ENCODE measurements around the gene CFAP68.

DNA sequence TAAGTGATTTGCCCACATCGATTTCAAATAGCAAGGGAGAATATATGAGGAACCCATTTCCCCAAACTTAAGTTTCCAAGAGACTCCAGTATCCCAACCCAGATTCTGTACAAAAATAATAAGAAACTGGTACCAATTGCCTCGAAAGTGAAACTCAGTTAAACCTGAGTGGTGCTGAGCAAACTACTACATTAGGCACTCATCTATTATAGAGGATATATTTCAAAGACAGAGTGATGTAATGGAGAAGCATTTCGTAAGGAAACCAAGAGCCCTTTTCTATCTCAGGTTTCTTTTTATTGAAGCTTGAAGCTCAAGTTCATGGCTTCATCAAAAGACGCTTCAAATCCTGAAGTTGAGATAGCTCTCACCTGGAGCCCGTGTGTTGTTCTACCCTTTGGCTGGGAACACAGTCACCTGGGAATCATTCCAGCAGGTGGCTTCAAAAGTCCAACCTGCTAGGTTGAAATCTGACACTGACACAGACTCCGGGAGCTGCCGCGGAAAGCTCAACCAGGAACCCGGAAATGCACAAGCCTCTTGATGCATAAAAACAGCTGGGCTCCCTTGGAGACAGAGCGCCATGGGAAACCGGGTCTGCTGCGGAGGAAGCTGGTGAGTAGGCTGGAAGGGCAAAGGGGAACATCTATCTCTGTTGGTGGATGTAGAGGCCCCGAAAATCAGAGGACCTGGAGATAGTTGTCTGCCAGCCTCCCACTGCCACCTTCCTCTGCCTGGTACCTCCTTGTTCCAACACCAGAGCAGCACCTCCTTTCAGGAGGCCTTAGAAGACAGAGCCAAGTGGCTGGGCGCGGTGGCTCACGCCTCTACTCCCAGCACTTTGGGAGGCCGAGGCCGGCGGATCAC lies 39.3 kb downstream of the CFAP68 start, which contains the start of gene C11orf52:
- TF ChIP-seq, protein P1, sequence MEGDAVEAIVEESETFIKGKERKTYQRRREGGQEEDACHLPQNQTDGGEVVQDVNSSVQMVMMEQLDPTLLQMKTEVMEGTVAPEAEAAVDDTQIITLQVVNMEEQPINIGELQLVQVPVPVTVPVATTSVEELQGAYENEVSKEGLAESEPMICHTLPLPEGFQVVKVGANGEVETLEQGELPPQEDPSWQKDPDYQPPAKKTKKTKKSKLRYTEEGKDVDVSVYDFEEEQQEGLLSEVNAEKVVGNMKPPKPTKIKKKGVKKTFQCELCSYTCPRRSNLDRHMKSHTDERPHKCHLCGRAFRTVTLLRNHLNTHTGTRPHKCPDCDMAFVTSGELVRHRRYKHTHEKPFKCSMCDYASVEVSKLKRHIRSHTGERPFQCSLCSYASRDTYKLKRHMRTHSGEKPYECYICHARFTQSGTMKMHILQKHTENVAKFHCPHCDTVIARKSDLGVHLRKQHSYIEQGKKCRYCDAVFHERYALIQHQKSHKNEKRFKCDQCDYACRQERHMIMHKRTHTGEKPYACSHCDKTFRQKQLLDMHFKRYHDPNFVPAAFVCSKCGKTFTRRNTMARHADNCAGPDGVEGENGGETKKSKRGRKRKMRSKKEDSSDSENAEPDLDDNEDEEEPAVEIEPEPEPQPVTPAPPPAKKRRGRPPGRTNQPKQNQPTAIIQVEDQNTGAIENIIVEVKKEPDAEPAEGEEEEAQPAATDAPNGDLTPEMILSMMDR (IDR thresholded peaks at IDR 0.05) = no peak
- no peak for TF ChIP-seq POLR2AphosphoS5 (IDR thresholded peaks at IDR 0.05)
- TF ChIP-seq EP300 (IDR thresholded peaks at IDR 0.05) = no peak

Data from sigmoid colon (tissue), 4 donors.